GM12873 (cell line): ENCODE measurements around the gene TCF7L2.

Experiments
- CTCF ChIP-seq: IDR thresholded peaks from 2 replicates; pipeline ENCODE4 v1.5.1; 2012; ENCODE audit warnings: low read depth, mild to moderate bottlenecking, moderate library complexity, low read length, control low read depth; ENCODE audit not compliant: insufficient read depth; ENCODE audit errors: missing control alignments

The TCF7L2 gene

GRCh38 chr10:112988839-112989406 is 38.9 kb downstream of the TCF7L2 start:
- no peak for TF ChIP-seq CTCF

GRCh38 chr10:112989826-112990225 is 39.8 kb downstream of the TCF7L2 start:
- no peak for TF ChIP-seq CTCF

GRCh38 chr10:112990271-112990670 is 40.2 kb downstream of the TCF7L2 start:
- TF ChIP-seq CTCF = no peak

GRCh38 chr10:112991888-112992491 is 41.9 kb downstream of the TCF7L2 start:
- TF ChIP-seq CTCF = no peak

GRCh38 chr10:112996462-112996861 is 46.4 kb downstream of the TCF7L2 start:
- TF ChIP-seq CTCF = no peak

GRCh38 chr10:112999102-112999501 is 49.1 kb downstream of the TCF7L2 start:
- TF ChIP-seq CTCF = no peak

GRCh38 chr10:113000442-113000841 is 50.4 kb downstream of the TCF7L2 start:
- TF ChIP-seq CTCF = no peak
